NCI-H69 (cell line): ENCODE measurements around the gene NDUFB4.
"Not testable (repeated sequence)": the region's sequence is repeated elsewhere in the genome, so short reads cannot be mapped to it uniquely, and the experiment has no call there.

Experiments
- DNase-seq: peaks from one replicate; lab custom pipeline; 2025; lab: John Stamatoyannopoulos, UW

The NDUFB4 gene

GRCh38 chr3:120569222-120570057 is 26.7 kb upstream of the NDUFB4 start:
- DNase-seq, result no peak

DNA sequence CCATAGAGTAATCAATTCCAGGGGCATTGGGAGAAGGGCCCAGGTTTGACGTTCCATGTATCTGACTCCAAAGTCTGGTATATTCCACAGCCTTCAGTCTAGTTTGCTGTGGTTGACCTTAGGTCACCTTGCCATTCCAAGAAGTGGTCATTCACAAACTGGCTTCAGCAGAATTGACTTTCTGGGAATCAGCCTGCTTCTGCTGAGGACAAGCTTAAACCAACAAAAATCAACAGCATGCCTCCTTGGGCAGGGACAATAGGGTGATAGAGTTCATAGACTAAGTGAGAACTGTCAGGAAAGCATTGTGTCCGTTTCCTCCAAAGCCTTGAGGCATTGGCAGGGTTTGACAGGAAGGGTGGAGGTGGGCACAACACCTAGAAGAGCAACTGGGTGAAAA is 24.1 kb upstream of the NDUFB4 start:
- no peak for DNase-seq

DNA sequence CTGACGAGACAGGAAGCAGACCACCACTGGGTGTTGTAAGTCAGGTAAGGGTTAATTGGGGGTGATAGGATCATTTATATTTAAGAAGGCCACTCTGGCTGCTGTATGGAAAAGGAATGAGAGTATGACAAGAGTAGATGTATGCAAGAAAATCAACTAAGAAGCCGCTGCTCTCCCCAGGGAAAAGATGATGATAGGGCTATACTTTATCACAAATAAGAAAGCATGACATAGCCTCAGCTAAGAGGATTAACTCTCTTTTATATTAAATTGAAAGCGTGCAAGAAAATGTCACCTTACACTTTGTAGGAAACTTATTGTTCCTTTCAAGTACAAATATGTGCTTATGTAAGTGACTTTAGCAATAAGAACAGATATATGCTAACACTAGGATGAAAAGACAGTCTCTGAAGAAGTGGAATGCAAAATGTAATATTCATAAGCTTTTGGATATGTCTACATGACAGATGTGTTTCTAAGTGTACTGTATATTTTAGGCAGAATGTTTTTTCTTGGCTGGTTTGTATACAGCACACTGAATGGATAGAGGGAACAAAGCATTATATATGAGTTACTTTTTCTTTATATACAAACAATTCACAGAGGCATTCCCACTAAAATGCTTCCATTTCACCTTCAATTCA is 8.7 kb upstream of the NDUFB4 start:
- DNase-seq, result no peak

GRCh38 chr3:120595788-120596115 is 384 bp upstream of the NDUFB4 start:
- no peak for DNase-seq

- no peak for DNase-seq
Measured at GRCh38 chr3:120596853-120597223, 702 bp downstream of the NDUFB4 start.

GRCh38 chr3:120597445-120598049 is 1.4 kb downstream of the NDUFB4 start:
- no peak for DNase-seq

DNA sequence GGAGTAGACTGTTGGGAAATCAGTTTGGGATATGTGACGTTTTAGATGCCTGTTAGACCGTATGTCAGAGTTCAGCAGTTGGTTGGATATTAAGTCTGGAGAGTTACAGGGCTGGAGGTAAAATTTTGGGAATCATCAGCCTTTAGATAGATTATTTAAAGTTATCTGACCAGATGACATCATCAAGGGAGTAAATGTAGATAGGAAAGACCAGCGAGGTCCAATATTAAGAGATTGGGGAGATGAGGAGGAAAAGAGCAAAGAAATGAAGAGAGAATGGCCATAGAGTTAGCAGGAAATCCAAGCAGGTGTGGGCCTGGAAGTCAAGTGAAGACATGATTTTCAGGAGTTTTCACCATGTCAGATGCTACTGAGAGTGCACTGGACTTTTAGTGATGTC is 3.1 kb downstream of the NDUFB4 start:
- no peak for DNase-seq

GRCh38 chr3:120601554-120601953 is 5.4 kb downstream of the NDUFB4 start:
- no peak for DNase-seq

GRCh38 chr3:120602682-120603081 is 6.5 kb downstream of the NDUFB4 start:
- no peak for DNase-seq

DNA sequence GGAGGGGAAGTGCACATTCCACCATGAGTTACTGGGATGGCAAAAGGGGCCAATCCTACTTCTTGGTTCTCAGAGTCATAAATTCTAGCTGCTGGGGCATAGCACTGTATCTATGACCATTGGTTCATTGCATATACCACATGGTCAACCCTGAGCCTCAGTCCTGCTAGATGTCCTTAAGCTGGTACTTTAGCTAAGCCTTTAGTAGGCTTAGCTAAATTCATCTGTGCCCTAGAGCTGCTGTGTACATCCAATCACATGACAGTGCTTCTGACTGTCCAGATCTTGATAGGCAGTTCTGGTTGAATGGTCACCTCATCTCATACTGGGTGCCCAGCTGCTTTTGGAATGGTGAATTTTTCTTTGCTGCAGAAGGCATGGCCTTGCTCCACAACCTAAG is 8.2 kb downstream of the NDUFB4 start:
- DNase-seq, result no peak

GRCh38 chr3:120604784-120605183 is 8.6 kb downstream of the NDUFB4 start:
- no peak for DNase-seq

DNA sequence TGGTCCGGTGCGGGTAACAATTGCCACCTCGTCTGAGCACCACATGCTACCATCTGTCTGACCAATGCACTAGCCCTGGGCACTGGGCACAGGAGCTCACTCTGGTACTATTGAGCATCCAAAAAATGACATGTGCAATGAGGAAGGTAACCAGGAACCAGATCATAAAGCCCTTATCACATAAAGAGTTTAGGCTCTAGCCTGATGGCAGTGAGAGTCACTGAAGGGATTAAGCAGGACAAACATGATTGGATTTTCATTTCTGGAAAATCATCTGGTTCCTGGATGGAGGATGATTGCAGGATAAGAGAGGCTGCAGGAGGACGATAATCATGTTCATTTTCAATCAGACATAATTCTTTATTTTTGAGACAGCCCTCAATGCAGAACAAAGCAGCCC is 12.4 kb downstream of the NDUFB4 start:
- DNase-seq, result no peak

- no peak for DNase-seq
Measured at GRCh38 chr3:120614765-120615164, 18.6 kb downstream of the NDUFB4 start.

GRCh38 chr3:120615847-120616609 is 19.9 kb downstream of the NDUFB4 start:
- DNase-seq, result no peak

- not testable (repeated sequence) for DNase-seq
Measured at GRCh38 chr3:120616745-120617144, 20.6 kb downstream of the NDUFB4 start.

DNA sequence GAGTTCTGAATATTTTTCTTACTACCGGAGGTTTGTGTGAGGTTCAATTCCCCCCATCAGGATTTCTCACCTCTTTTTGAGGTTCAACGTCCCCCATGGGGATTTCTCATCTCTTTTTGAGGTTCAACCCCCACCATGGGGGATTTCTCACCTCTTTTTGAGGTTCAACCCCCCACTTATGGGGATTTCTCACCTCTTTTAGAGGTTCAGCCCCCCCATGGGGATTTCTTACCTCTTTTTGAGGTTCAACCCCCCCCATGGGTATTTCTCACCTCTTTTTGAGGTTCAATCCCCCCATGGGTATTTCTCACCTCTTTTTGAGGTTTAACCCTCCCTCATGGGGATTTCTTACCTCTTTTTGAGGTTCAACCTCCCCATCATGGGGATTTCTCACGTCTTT is 26.3 kb downstream of the NDUFB4 start:
- DNase-seq, result no peak

DNA sequence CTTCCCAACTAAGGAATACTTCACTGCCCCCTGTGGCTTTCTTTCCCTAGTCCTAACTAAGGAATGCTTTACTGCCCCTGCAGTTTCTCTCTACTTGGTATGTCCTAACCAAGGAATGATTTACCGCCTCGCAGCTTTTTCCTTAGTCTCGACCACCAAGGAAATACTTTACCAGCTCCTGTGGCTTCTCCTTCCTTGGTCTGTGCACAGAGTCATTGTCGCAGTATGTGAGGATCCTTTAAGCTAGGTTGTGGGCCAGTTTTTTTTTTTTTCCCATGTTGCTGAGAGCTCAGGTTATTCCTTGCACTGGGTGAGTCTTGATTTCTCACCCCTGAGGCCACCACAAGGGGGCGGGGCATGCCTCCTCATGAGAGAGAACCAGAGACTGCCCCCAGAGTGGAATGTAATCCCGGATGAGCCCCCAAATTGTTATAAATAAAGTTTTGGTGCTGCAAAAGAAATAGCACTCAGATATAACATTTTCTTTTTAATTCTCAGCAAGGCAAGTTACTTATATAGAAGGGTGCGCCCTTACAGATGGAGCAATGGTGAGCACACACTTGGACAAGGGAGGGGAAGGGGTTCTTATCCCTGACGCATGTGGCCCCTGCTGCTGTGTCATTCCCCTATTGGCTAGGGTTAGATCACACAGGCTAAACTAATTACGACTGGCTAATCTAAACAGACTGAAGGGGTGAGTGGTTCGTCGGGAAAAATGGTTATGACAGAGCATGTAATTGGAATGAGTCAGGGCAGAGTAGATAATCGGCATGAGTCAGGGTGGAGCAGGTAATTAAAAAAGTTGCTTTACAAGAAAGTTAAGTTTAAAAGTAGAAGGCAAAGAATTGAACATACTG is 27.0 kb downstream of the NDUFB4 start:
- DNase-seq, result peak; percentile 6

DNA sequence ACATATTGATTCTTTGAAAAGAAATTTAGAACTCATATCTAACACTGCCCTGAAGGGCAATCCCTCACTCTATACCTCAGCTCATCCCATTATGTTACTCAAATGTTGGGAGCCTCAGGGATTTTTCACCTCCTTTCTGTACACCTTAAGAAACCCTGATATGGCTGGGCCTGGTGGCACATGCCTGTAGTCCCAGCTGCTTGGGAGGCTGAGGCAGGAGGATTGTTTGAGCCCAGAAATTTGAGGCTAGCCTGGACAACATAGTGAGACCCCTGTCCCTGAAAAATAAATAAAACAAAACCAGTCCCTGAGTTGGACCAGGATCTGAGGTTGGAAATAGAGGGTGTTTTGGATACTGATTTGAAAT is 27.6 kb downstream of the NDUFB4 start:
- no peak for DNase-seq

DNA sequence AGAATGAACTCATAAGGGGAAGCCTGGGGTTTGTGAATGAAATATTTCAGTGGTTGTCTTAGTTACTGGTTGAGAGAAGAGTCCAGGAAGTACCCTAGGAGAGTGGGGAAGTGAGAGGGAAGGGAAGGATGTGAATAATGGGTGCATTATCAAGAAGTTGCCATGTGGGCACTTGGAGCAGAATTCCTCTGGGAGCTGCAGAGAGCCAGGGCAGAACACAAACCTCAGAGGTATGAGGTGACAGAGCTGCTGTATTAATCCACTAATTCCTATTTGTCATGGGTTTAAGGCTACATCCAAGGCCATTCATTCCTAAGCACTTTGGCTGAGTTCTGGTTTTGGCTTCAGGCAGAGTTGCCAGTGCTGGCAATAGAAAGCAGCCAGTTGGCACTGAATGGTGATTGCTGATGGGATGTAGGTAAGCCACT is 29.0 kb downstream of the NDUFB4 start:
- no peak for DNase-seq

DNA sequence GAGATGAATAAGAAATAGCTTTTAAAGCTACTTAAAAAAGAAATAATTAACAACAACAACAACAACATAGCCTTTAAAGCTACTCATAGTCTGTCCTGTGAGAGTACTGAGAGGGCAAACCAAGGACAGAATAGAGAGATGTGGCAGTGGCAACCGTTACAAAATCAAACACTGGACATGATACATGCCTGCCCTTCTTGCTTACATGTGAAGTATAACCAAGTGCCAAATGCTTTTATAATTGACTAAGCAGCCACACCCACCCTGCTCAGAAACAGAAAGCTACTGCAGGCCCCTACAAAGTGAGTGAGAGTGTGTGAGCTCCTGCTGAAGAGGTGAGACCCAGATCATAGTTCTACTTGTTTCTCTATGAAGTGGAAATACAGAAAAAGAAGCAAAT is 38.4 kb downstream of the NDUFB4 start:
- DNase-seq, result peak; percentile 7

DNA sequence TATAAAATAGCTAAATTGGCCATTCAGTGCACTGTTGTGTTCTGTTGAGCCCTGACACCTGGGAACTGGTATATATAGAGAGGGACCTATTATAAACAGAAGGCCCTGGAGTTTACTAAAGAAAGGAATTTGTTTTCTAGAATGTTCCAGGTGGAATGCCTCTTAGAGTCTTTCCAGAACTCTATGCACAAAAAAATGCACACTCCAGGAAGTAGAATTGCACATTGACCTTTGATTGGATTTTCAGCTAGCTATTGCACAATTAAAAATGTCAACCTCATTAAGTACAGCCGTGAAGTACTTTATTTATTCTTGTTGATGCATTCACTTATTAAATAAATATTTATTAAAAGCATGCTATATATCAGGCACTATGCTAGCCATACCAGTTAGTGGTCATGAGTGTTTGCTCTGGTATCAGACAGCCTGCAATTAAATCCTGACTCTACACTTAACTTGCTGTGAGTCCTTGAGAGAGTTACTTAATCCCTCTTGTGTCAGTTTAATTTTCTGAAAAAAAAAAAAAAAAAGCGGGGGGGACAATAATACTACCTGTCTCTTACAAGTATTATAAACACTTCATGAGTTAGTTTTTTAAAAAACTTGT is 40.8 kb downstream of the NDUFB4 start:
- peak; percentile 44 for DNase-seq
